ENCODE measurements around the gene UNC13B.
"Not testable (repeated sequence)": the region's sequence is repeated elsewhere in the genome, so short reads cannot be mapped to it uniquely, and the experiment has no call there.

The UNC13B gene

DNA sequence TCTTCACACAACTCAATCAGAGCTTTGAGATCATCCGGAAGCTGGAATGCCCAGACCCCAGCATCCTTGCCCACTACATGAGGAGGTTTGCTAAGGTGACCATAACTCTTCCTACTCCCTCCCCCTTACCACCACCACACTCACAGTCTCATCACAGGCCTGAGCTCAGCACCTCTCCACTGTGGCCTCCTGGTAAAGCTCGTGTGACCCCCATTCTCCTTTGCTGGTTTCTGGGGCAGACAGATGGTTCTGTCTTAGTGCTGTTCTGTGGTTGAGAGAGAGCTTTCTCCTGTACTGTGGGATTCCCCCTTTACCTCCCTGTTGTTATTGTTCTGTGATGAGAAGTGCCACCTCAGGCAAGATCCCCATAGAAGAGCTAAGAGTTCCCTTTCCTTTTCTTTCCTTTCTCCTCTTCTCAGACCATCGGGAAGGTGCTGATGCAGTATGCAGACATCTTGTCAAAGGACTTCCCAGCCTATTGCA is 235.4 kb downstream of the UNC13B start:
- no peak overlapping the region for H3K4me3 ChIP-seq (ENCODE audit: control insufficient read depth, low read depth, low read length)
- no peak for DNase-seq (ENCODE audit: low read depth)
- TF ChIP-seq, protein P1, sequence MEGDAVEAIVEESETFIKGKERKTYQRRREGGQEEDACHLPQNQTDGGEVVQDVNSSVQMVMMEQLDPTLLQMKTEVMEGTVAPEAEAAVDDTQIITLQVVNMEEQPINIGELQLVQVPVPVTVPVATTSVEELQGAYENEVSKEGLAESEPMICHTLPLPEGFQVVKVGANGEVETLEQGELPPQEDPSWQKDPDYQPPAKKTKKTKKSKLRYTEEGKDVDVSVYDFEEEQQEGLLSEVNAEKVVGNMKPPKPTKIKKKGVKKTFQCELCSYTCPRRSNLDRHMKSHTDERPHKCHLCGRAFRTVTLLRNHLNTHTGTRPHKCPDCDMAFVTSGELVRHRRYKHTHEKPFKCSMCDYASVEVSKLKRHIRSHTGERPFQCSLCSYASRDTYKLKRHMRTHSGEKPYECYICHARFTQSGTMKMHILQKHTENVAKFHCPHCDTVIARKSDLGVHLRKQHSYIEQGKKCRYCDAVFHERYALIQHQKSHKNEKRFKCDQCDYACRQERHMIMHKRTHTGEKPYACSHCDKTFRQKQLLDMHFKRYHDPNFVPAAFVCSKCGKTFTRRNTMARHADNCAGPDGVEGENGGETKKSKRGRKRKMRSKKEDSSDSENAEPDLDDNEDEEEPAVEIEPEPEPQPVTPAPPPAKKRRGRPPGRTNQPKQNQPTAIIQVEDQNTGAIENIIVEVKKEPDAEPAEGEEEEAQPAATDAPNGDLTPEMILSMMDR (conservative IDR thresholded peaks at IDR 0.05; ENCODE audit: control insufficient read depth, insufficient read depth, low read depth, low read length): no peak

DNA sequence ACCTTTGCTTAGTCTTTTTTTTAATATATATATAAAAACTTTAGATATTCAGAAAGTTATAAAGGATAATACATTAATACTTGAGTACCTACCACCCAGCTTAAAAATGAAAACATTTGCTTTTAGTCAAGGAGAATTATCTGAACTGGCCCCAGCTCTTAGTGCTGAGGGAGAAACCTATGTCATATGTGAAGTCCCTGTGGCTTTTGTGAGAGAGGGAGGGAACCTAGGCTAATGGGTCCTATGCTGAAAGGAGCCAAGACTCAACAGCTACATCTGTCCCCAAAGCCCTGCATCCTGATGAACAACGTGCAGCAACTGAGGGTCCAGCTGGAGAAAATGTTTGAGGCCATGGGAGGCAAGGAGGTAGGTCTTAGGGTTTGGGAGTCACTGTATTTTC is 236.1 kb downstream of the UNC13B start:
- H3K4me3 ChIP-seq (ENCODE audit: control insufficient read depth, low read depth, low read length): no peak overlapping the region
- DNase-seq (ENCODE audit: low read depth): no peak
- TF ChIP-seq, protein P1 (conservative IDR thresholded peaks at IDR 0.05; ENCODE audit: control insufficient read depth, insufficient read depth, low read depth, low read length): no peak

DNA sequence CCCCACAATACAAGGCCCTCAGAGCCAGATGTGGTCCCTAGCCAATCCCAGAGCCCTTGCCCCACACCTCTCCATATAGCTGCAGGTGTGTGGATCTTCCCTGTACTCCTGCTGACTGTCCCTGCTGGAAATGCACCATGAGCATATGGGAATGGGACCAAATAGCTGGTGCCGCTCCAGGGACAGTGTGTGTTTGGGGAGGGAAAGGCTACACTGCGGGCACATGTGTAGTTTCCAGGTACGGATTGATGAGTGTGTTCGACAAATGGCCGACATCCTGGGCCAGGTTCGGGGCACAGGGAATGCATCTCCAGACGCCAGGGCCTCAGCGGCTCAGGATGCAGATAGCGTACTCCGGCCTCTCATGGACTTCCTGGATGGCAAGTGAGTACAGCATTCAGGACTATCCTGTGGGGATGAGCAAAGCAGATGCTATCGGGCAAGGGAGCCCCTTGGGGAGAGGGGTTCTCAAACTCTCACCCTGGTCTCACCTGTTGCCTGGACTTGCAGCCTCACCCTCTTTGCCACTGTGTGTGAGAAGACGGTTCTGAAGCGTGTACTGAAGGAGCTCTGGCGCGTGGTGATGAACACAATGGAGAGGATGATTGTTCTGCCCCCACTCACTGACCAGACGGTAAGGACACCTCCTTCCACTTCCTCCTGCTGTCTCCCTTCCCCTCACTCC is 237.0 kb downstream of the UNC13B start:
- TF ChIP-seq, protein P1 (conservative IDR thresholded peaks at IDR 0.05; ENCODE audit: control insufficient read depth, insufficient read depth, low read depth, low read length): no peak
- DNase-seq (ENCODE audit: low read depth): no peak
- H3K4me3 ChIP-seq (ENCODE audit: control insufficient read depth, low read depth, low read length): no peak overlapping the region

DNA sequence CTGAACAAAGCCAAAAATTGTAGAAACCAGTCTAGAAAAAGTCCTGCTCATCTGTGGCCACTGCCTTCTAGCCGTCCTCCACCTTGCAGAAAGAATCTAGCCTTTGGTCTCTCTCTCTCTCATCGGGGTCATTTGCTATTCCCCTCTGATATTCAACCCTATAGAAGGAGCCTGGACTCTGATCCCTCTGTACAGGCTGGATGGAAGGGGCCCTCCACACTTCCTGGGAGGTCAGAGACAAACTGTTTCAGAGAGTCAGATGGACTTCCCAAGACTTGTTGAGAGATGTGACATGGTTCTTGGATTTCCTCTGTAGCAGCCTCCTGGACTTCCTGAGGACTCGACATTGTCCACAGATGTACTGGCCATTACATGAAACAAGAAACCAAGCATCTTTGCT is 243.1 kb downstream of the UNC13B start:
- no peak for DNase-seq (ENCODE audit: low read depth)
- TF ChIP-seq, protein P1 (conservative IDR thresholded peaks at IDR 0.05; ENCODE audit: control insufficient read depth, insufficient read depth, low read depth, low read length): no peak

DNA sequence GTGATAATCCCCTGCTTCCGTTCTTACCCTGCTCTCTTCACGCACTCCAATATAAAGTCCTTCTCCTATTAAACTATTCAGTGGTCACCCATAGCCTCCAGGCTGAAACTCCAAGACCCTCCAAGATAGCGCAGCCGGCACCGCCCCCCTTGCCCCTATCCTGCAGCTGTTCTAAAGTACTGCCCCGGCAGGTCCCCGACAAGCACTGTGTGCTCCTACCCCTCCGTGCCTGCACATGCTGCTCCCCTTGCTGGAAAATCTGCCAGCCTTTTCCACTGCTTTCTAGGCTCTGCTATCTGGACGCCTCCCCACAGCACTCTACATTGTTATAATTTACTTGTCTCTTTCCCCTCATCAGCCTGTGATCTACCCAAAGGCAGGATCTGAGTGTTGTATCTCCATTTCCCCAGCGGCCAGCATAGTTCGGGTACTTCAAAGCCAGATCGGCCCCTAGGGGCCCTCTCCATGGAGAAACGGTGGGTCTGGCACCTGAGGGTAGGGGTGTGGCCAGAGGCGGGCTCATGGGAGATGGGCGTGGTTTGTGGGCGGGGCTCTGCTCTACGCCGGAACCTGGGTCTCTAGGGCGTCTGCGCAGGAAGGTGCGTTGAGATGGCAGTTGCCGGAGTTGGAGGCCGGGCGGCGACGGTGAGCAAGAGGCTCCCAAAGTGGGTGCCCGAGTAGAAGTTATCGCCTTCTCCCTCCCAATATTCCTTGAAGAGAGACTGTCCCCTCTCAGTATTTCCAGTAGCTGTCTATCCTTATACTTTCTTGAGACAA is 244.6 kb downstream of the UNC13B start:
- DNase-seq (ENCODE audit: low read depth): no peak
- H3K4me3 ChIP-seq (ENCODE audit: control insufficient read depth, low read depth, low read length): no peak overlapping the region
- TF ChIP-seq, protein P1 (conservative IDR thresholded peaks at IDR 0.05; ENCODE audit: control insufficient read depth, insufficient read depth, low read depth, low read length): no peak

More for the DNA sequence above, 243.1 kb downstream of the UNC13B start:
- H3K4me3 ChIP-seq (ENCODE audit: control insufficient read depth, low read depth, low read length): no peak overlapping the region

DNA sequence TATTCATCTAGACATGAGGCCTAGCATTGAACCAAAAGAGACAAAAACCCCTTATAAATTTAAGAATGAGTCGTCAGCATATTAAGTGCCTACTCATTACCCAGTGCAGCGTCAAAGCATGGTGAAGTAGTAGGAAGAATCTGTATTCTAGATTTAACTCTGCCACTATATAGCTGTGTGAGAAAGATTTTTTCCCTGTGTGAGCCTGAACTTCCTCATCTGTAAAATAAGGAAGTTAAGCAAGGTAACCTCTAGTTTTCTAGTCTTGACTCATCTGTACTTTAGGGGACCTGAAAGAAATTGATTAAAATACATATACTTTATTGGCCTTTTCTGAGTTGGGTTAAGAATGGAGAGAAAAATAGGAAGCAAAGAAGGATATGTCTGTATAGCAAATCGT is 246.0 kb downstream of the UNC13B start:
- H3K4me3 ChIP-seq (ENCODE audit: control insufficient read depth, low read depth, low read length): no peak overlapping the region
- TF ChIP-seq, protein P1 (conservative IDR thresholded peaks at IDR 0.05; ENCODE audit: control insufficient read depth, insufficient read depth, low read depth, low read length): no peak
- DNase-seq (ENCODE audit: low read depth): no peak

DNA sequence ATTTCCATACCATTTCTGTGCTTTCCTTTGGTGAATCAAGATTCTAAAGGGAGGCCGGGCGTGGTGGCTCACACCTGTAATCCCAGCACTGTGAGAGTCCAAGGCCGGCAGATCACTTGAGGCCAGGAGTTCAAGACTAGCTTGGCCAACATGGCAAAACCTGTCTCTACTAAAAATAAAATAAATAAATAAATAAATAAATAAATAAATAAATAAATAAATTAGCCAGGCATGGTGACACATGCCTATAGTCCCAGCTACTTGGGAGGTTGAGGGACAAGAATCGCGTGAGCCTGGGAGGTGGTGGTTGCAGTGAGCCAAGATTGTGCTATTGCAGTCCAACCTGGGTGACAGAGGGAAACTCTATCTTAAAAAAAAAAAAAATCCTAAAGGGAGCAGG is 247.6 kb downstream of the UNC13B start:
- DNase-seq (ENCODE audit: low read depth); H3K4me3 ChIP-seq (ENCODE audit: control insufficient read depth, low read depth, low read length): not testable (repeated sequence)
